HFF-Myc (cell line): Measurements from ENCODE around the gene FOXF1.

ENCODE experiments used
- DNase-seq: peaks from one replicate; pipeline ENCODE4 v3.0.0-alpha.2; 2011; ENCODE audit warnings: low read depth; ENCODE audit errors: extremely low read depth
- H3K4me3 ChIP-seq: replicated peaks from 2 replicates; pipeline ENCODE4 v1.5.1; 2011; ENCODE audit warnings: low read depth, mild to moderate bottlenecking, control low read depth, low read length
- TF ChIP-seq, protein P1 (sequence below): IDR thresholded peaks from 2 replicates; pipeline ENCODE4 v1.5.1; 2012; ENCODE audit warnings: mild to moderate bottlenecking, low read depth, low read length, control low read depth; ENCODE audit errors: missing control alignments

FOXF1 gene

GRCh38 chr16:86513471-86514277, 3.3 kb downstream of the FOXF1 start:
- no peak for DNase-seq
- peak overlapping the region; percentile 78 for H3K4me3 ChIP-seq
- TF ChIP-seq, protein P1, sequence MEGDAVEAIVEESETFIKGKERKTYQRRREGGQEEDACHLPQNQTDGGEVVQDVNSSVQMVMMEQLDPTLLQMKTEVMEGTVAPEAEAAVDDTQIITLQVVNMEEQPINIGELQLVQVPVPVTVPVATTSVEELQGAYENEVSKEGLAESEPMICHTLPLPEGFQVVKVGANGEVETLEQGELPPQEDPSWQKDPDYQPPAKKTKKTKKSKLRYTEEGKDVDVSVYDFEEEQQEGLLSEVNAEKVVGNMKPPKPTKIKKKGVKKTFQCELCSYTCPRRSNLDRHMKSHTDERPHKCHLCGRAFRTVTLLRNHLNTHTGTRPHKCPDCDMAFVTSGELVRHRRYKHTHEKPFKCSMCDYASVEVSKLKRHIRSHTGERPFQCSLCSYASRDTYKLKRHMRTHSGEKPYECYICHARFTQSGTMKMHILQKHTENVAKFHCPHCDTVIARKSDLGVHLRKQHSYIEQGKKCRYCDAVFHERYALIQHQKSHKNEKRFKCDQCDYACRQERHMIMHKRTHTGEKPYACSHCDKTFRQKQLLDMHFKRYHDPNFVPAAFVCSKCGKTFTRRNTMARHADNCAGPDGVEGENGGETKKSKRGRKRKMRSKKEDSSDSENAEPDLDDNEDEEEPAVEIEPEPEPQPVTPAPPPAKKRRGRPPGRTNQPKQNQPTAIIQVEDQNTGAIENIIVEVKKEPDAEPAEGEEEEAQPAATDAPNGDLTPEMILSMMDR = no peak

- peak overlapping the region; percentile 78 for H3K4me3 ChIP-seq
- no peak for DNase-seq
- TF ChIP-seq, protein P1 = no peak
Observed at GRCh38 chr16:86514481-86515376, 4.4 kb downstream of the FOXF1 start.

GRCh38 chr16:86515413-86515776, 5.1 kb downstream of the FOXF1 start:
- TF ChIP-seq, protein P1 = no peak
- DNase-seq = no peak
- peak overlapping the region; percentile 78 for H3K4me3 ChIP-seq

GRCh38 chr16:86515777-86516622, 5.7 kb downstream of the FOXF1 start:
- TF ChIP-seq, protein P1 = no peak
- peak overlapping the region; percentile 78 for H3K4me3 ChIP-seq
- no peak for DNase-seq

GRCh38 chr16:86516623-86517003, 6.3 kb downstream of the FOXF1 start:
- TF ChIP-seq, protein P1 = no peak
- DNase-seq = no peak
- H3K4me3 ChIP-seq = no peak overlapping the region

- no peak overlapping the region for H3K4me3 ChIP-seq
- no peak for DNase-seq
- TF ChIP-seq, protein P1 = no peak
Observed at GRCh38 chr16:86517033-86517432, 6.7 kb downstream of the FOXF1 start.
